Uterus (tissue), 4 donors: ENCODE data around the gene GNG7. TPM values are rescaled to one million over a fixed set of nuclear protein-coding genes. Genes with fewer than 3 reads are reported as not detected.
"Not testable (repeated sequence)": the region's sequence is repeated elsewhere in the genome, so short reads cannot be mapped to it uniquely, and the experiment has no call there.

ENCODE experiments used
- DNase-seq, 2 donors: peaks; one replicate each; pipeline ENCODE4 v3.0.0-alpha.2; 2019 to 2020
- H3K27ac ChIP-seq, 2 donors: fragments of 200-600 bp; sonication (generic); 1 replicate in 1 of 2; 2 replicates in 1 of 2; pipeline ENCODE4 v1.5.1; 2016 to 2018
- H3K27me3 ChIP-seq, 2 donors: fragments of 200-600 bp; sonication (generic); one replicate each; pipeline ENCODE4 v1.5.1; 2018 to 2019; ENCODE audit warnings: control low read depth in 1 of 2
- H3K36me3 ChIP-seq, 2 donors: fragments of 200-600 bp; sonication (generic); one replicate each; pipeline ENCODE4 v1.5.1; 2019; ENCODE audit warnings: control low read depth in 1 of 2
- H3K4me1 ChIP-seq, 2 donors: fragments of 200-600 bp; sonication (generic); one replicate each; pipeline ENCODE4 v1.5.1; 2018 to 2019; ENCODE audit warnings: control low read depth in 1 of 2
- H3K4me3 ChIP-seq, 2 donors: fragments of 200-600 bp; sonication (generic); 1 replicate in 1 of 2; 2 replicates in 1 of 2; pipeline ENCODE4 v1.5.1; 2018 to 2019; ENCODE audit warnings: mild to moderate bottlenecking in 1 of 2
- H3K9me3 ChIP-seq, 2 donors: fragments of 200-600 bp; sonication (generic); one replicate each; pipeline ENCODE4 v1.5.1; 2019; ENCODE audit warnings: control low read depth in 1 of 2
- CTCF ChIP-seq, 4 experiments: fragments of 200-600 bp in 2 of 4; fragments of 450-650 bp in 2 of 4; sonication (generic) in 2 of 4; IDR thresholded peaks; one replicate each; pipeline ENCODE4 v1.5.1; 2016 to 2019; ENCODE audit warnings: antibody characterized with exemption in 4 of 4, mild to moderate bottlenecking in 2 of 4, moderate library complexity in 1 of 4
- POLR2A ChIP-seq, 2 donors: fragments of 450-650 bp; IDR thresholded peaks; one replicate each; pipeline ENCODE4 v1.6.1; 2016; ENCODE audit warnings: antibody characterized with exemption in 2 of 2, mild to moderate bottlenecking in 1 of 2, moderate library complexity in 1 of 2
- intact Hi-C: fragments of 100-400 bp; cut with DNase I; formaldehyde crosslinking; loops from one replicate; pipeline ENCODE4 v1.15.1; 2023; ENCODE audit warnings: low total_unique reads
- total RNA-seq, 4 donors: library from RNA; depleted of rRNA in 3 of 4; stranded (reverse); fragments of >200 nt in 3 of 4; gene quantifications; one replicate each; pipeline versions ENCODE4 v1.1.0 to v1.2.4, GENCODE V29; 2014 to 2023
- donor health status: DM: yes; HTN: yes; CAD: no.

Gene GNG7
- total RNA-seq, 4 donors from 2014 or later, result 0.88 to 11.1 (median 3.2) TPM

- intact Hi-C loops, result no loop called here
- TF ChIP-seq CTCF (IDR thresholded peaks at IDR 0.05) (no peak), POLR2A (IDR thresholded peaks at IDR 0.05) (no peak)
These were observed 116.3 kb downstream of the GNG7 start for GRCh38 chr19:2586196-2586595.

GRCh38 chr19:2584002-2584401, 118.5 kb downstream of the GNG7 start:
- Histone ChIP-seq H3K27ac (no peak overlapping the region), H3K36me3 (no peaks in the 10 kb centered on the region), H3K9me3 (peaks cover 0 to 8% of the 10 kb centered on the region in 2 donors), H3K4me1 (peaks cover 0 to 12% of the 10 kb centered on the region in 2 donors), H3K4me3 (no peak overlapping the region), H3K27me3 (no peaks in the 10 kb centered on the region)
- TF ChIP-seq POLR2A (IDR thresholded peaks at IDR 0.05), result no peak
- TF ChIP-seq CTCF (IDR thresholded peaks at IDR 0.05), result no peak
- DNase-seq, result no peak
- intact Hi-C loops, result no loop called here

More at GRCh38 chr19:2586196-2586595, 116.3 kb downstream of the GNG7 start:
- no peaks in the 10 kb centered on the region for H3K36me3 ChIP-seq
- no peak overlapping the region for H3K4me3 ChIP-seq
- H3K27ac ChIP-seq, result no peak overlapping the region
- H3K9me3 ChIP-seq, result peaks cover 0 to 8% of the 10 kb centered on the region in 2 donors
- peaks cover 0 to 5% of the 10 kb centered on the region in 2 donors for H3K4me1 ChIP-seq
- H3K27me3 ChIP-seq, result no peaks in the 10 kb centered on the region
- no peak for DNase-seq

- TF ChIP-seq POLR2A (IDR thresholded peaks at IDR 0.05) (no peak), CTCF (IDR thresholded peaks at IDR 0.05) (no peak)
- intact Hi-C loops, result no loop called here
- DNase-seq, result no peak
- Histone ChIP-seq H3K9me3 (peaks cover 0 to 8% of the 10 kb centered on the region in 2 donors), H3K4me3 (no peak overlapping the region), H3K27me3 (no peaks in the 10 kb centered on the region), H3K36me3 (no peaks in the 10 kb centered on the region), H3K4me1 (peaks cover 0 to 14% of the 10 kb centered on the region in 2 donors), H3K27ac (no peak overlapping the region)
These were observed 119.2 kb downstream of the GNG7 start for GRCh38 chr19:2582984-2583956.

- DNase-seq, H3K27ac ChIP-seq, H3K36me3 ChIP-seq, H3K4me3 ChIP-seq, intact Hi-C loops, H3K9me3 ChIP-seq, H3K27me3 ChIP-seq: not testable (repeated sequence)
- peaks cover 0 to 18% of the 10 kb centered on the region in 2 donors for H3K4me1 ChIP-seq
These were observed 122.1 kb downstream of the GNG7 start for GRCh38 chr19:2580396-2580795.

GRCh38 chr19:2579678-2580280, 122.7 kb downstream of the GNG7 start:
- Histone ChIP-seq H3K36me3 (no peaks in the 10 kb centered on the region), H3K4me1 (peaks cover 0 to 18% of the 10 kb centered on the region in 2 donors), H3K4me3 (peak overlapping the region; percentile 42 to 56), H3K27me3 (no peaks in the 10 kb centered on the region), H3K9me3 (peaks cover 0 to 8% of the 10 kb centered on the region in 2 donors), H3K27ac (peak overlapping the region; percentile 61 to 78)
- intact Hi-C loops, result loop anchor here (10.0 kb wide), 1 partner anchor 105 kb away; the partner anchor contains the start of gene GADD45B
- DNase-seq, result no peak
- TF ChIP-seq POLR2A (IDR thresholded peaks at IDR 0.05) (peak in 1 of 2 donors; percentile 5), CTCF (IDR thresholded peaks at IDR 0.05) (no peak)
